Neural cell (in vitro differentiated cells): ENCODE measurements around the gene HBQ1.

Experiments used
- CTCF ChIP-seq: fragments of 450-650 bp; IDR thresholded peaks from 2 replicates; pipeline ENCODE4 v1.5.1; 2014; ENCODE audit warnings: antibody characterized with exemption, mild to moderate bottlenecking, moderate library complexity; ENCODE audit not compliant: poor library complexity, severe bottlenecking
- EP300 ChIP-seq: fragments of 450-650 bp; conservative IDR thresholded peaks from 2 replicates; pipeline ENCODE4 v1.6.1; 2014; ENCODE audit warnings: antibody characterized with exemption, mild to moderate bottlenecking, moderate library complexity; ENCODE audit not compliant: poor library complexity, severe bottlenecking
- EZH2 ChIP-seq: fragments of 200-600, 300-800 bp; shearing (Covaris generic), sonication (generic); IDR thresholded peaks from 2 replicates; pipeline ENCODE4 v1.6.1; 2014; ENCODE audit warnings: antibody characterized with exemption, low read length, borderline replicate concordance, mild to moderate bottlenecking; ENCODE audit not compliant: insufficient read depth, poor library complexity, severe bottlenecking
- MXI1 ChIP-seq: fragments of 450-650 bp; conservative IDR thresholded peaks from 2 replicates; pipeline ENCODE4 v1.6.1; 2014; ENCODE audit warnings: antibody characterized with exemption, mild to moderate bottlenecking; ENCODE audit not compliant: poor library complexity, severe bottlenecking
- POLR2AphosphoS5 ChIP-seq: IDR thresholded peaks from 2 replicates; pipeline ENCODE4 v1.6.1; 2012
- REST ChIP-seq: IDR thresholded peaks from 2 replicates; pipeline ENCODE4 v1.6.1; 2012; ENCODE audit warnings: borderline replicate concordance
- SMC3 ChIP-seq: fragments of 450-650 bp; conservative IDR thresholded peaks from 2 replicates; pipeline ENCODE4 v1.6.1; 2014; ENCODE audit warnings: antibody characterized with exemption, mild to moderate bottlenecking, moderate library complexity; ENCODE audit not compliant: poor library complexity
- TAF1 ChIP-seq: IDR thresholded peaks from 2 replicates; pipeline ENCODE4 v1.6.1; 2012; ENCODE audit warnings: low read depth

GRCh38 chr16:152141-153128, 27.8 kb upstream of the HBQ1 start, which contains the start of gene HBZ:
- TF ChIP-seq CTCF (no peak), MXI1 (no peak), POLR2AphosphoS5 (no peak), REST (no peak), EP300 (no peak), TAF1 (no peak), EZH2 (no peak), SMC3 (no peak)
